Endodermal cell (in vitro differentiated cells): Measurements from ENCODE around the gene EPHA1. TPM values are rescaled to one million over a fixed set of nuclear protein-coding genes. Genes with fewer than 3 reads are reported as not detected.

Experiments
- DNase-seq: peaks from one replicate; pipeline ENCODE4 v3.0.0-alpha.2; 2017
- H3K27ac ChIP-seq: 2 replicates; pipeline ENCODE4 v1.5.1; 2013; ENCODE audit warnings: mild to moderate bottlenecking, low read depth, low read length, moderate library complexity
- H3K27me3 ChIP-seq: 2 replicates; pipeline ENCODE4 v1.6.1; 2013; ENCODE audit warnings: mild to moderate bottlenecking, low read length, moderate library complexity; ENCODE audit not compliant: insufficient read depth, control insufficient read depth, poor library complexity, severe bottlenecking
- H3K36me3 ChIP-seq: 2 replicates; pipeline ENCODE4 v1.7.0; 2013; ENCODE audit warnings: mild to moderate bottlenecking, low read length, moderate library complexity; ENCODE audit not compliant: control insufficient read depth, insufficient read depth
- H3K4me1 ChIP-seq: one replicate; pipeline ENCODE4 v1.7.0; 2013; ENCODE audit warnings: low read length; ENCODE audit not compliant: control insufficient read depth, insufficient read depth
- H3K4me3 ChIP-seq: 2 replicates; pipeline ENCODE4 v1.5.1; 2013; ENCODE audit warnings: mild to moderate bottlenecking, low read length, moderate library complexity
- H3K9ac ChIP-seq: 2 replicates; pipeline ENCODE4 v1.6.1; 2013; ENCODE audit warnings: mild to moderate bottlenecking, low read length, moderate library complexity; ENCODE audit not compliant: poor library complexity, severe bottlenecking; ENCODE audit errors: extremely low read depth
- H3K9me3 ChIP-seq: 2 replicates; pipeline ENCODE4 v1.6.1; 2013; ENCODE audit warnings: mild to moderate bottlenecking, low read length, moderate library complexity; ENCODE audit not compliant: control insufficient read depth
- H3K27ac Mint-ChIP-seq: 2 replicates; pipeline ENCODE4 v1.8.0; 2020; ENCODE audit warnings: mixed read lengths
- H3K27me3 Mint-ChIP-seq: 2 replicates; pipeline ENCODE4 v1.8.0; 2021; ENCODE audit warnings: mild to moderate bottlenecking, mixed read lengths; ENCODE audit not compliant: insufficient read depth
- H3K36me3 Mint-ChIP-seq: 2 replicates; pipeline ENCODE4 v1.8.0; 2020; ENCODE audit warnings: low read depth, mixed read lengths
- H3K4me1 Mint-ChIP-seq: 2 replicates; pipeline ENCODE4 v1.8.0; 2020; ENCODE audit warnings: mixed read lengths
- H3K4me3 Mint-ChIP-seq: 2 replicates; pipeline ENCODE4 v1.8.0; 2020; ENCODE audit warnings: mild to moderate bottlenecking, moderate library complexity, mixed read lengths
- H3K9me3 Mint-ChIP-seq: 2 replicates; pipeline ENCODE4 v1.8.0; 2020; ENCODE audit warnings: mild to moderate bottlenecking, mixed read lengths
- WGBS, 2 experiments: methylation state at CpG; one replicate each; pipeline versions ENCODE4 v1.1.5 to v1.1.7; 2013; ENCODE audit warnings: missing lambda C conversion rate in 2 of 2, mixed read lengths in 1 of 2; ENCODE audit not compliant: insufficient coverage in 1 of 2, insufficient read length in 1 of 2; 5-methylcytosine and 5-hydroxymethylcytosine counted together
- total RNA-seq, 2 donors: library from RNA; stranded (reverse); fragmentation: NEBNext Ultra II Directional in 1 of 2; extraction: Animal tissue kit (Norgen Biotek cat#: 25700) in 1 of 2; gene quantifications; 2 replicates in 1 of 2; 3 replicates in 1 of 2; pipeline ENCODE4 v1.2.1, GENCODE V29; 2021
- TF ChIP-seq, protein P1 (sequence below): fragments of 200-600 bp; sonication (generic); conservative IDR thresholded peaks from 2 replicates; pipeline ENCODE4 v1.5.0; 2021; ENCODE audit warnings: antibody characterized with exemption, mild to moderate bottlenecking

The EPHA1 gene
- total RNA-seq, 2 donors from 2014 or later, result 70.0 to 103 TPM

DNA sequence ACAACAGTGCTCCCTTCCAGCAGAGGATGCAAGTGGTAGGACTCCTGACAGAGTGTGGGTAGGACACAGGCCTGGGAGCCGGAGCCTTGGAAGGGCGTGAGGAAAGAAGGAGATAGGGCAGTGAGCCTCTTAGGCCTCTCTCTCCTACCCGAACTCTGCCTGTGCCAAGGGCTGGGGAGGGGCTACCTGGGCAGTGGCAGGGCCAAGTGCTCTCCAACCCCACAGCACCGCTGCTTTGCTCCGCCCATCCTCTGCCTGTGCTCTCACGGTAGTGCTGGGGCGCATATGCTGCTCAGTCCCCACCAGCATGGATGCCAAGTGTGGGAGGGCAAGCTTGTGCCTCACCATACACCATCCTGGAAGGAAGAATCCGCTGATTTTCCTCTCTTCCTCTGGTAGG, 53.7 kb downstream of the EPHA1 start:
- peaks cover 8% of the 10 kb centered on the region for H3K27me3 ChIP-seq
- H3K4me3 Mint-ChIP-seq, result no peak overlapping the region
- TF ChIP-seq, protein P1, sequence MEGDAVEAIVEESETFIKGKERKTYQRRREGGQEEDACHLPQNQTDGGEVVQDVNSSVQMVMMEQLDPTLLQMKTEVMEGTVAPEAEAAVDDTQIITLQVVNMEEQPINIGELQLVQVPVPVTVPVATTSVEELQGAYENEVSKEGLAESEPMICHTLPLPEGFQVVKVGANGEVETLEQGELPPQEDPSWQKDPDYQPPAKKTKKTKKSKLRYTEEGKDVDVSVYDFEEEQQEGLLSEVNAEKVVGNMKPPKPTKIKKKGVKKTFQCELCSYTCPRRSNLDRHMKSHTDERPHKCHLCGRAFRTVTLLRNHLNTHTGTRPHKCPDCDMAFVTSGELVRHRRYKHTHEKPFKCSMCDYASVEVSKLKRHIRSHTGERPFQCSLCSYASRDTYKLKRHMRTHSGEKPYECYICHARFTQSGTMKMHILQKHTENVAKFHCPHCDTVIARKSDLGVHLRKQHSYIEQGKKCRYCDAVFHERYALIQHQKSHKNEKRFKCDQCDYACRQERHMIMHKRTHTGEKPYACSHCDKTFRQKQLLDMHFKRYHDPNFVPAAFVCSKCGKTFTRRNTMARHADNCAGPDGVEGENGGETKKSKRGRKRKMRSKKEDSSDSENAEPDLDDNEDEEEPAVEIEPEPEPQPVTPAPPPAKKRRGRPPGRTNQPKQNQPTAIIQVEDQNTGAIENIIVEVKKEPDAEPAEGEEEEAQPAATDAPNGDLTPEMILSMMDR, result no peak
- no peak overlapping the region for H3K4me3 ChIP-seq
- WGBS, 2 experiments, result 87 to 93% methylated on average over 6 to 8 of the region's 8 CpGs
- no peak overlapping the region for H3K27ac Mint-ChIP-seq
- no peaks in the 10 kb centered on the region for H3K4me1 Mint-ChIP-seq
- H3K27ac ChIP-seq, result no peak overlapping the region
- no peaks in the 10 kb centered on the region for H3K9me3 ChIP-seq
- H3K9me3 Mint-ChIP-seq, result no peaks in the 10 kb centered on the region
- H3K4me1 ChIP-seq, result no peaks in the 10 kb centered on the region
- no peaks in the 10 kb centered on the region for H3K36me3 ChIP-seq
- DNase-seq, result peak; percentile 42
- no peak overlapping the region for H3K9ac ChIP-seq
- H3K27me3 Mint-ChIP-seq, result peaks cover 21% of the 10 kb centered on the region
- H3K36me3 Mint-ChIP-seq, result no peaks in the 10 kb centered on the region

- TF ChIP-seq, protein P1, result no peak
- Histone ChIP-seq H3K36me3 (no peaks in the 10 kb centered on the region), H3K27ac (no peak overlapping the region), H3K4me3 (no peak overlapping the region), H3K9me3 (no peaks in the 10 kb centered on the region), H3K27me3 (peaks cover 2% of the 10 kb centered on the region), H3K9ac (no peak overlapping the region), H3K4me1 (no peaks in the 10 kb centered on the region)
- Mint-ChIP-seq H3K36me3 (no peaks in the 10 kb centered on the region), H3K4me3 (no peak overlapping the region), H3K9me3 (no peaks in the 10 kb centered on the region), H3K4me1 (no peaks in the 10 kb centered on the region), H3K27ac (no peak overlapping the region), H3K27me3 (peaks cover 20% of the 10 kb centered on the region)
- WGBS, 2 experiments, result 91% methylated on average over 5 to 8 of the region's 8 CpGs
- no peak for DNase-seq
Measured at GRCh38 chr7:143354376-143354775, 54.3 kb downstream of the EPHA1 start.

DNA sequence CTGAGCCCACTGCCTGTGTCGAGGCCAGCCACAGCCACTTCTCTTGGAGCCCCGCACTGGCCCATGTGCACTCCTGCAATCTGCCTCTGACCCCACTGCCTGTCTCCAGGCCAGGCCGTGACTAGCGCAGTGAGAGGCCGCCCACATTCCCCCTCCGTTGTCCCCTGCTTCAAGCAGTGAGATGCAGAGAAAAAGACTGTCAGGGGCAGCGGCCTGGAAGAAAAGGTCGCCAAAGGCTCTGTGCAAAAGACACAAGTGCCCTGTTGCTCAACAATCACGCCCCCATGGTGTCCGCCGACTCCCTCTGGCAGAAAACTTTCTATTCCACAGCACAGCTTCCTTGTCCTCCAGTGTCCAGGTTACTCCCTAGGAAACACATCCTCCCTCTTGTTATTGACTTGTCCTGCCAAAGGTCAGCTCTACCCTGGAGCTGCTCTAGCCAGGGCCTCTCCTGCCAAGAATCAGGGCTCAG, 56.1 kb downstream of the EPHA1 start:
- Histone ChIP-seq H3K4me1 (no peaks in the 10 kb centered on the region), H3K4me3 (no peak overlapping the region), H3K36me3 (no peaks in the 10 kb centered on the region), H3K27ac (no peak overlapping the region), H3K9me3 (no peaks in the 10 kb centered on the region), H3K27me3 (peaks cover 3% of the 10 kb centered on the region), H3K9ac (no peak overlapping the region)
- H3K9me3 Mint-ChIP-seq, result no peaks in the 10 kb centered on the region
- no peak overlapping the region for H3K4me3 Mint-ChIP-seq
- H3K27ac Mint-ChIP-seq, result no peak overlapping the region
- TF ChIP-seq, protein P1, result no peak
- no peaks in the 10 kb centered on the region for H3K4me1 Mint-ChIP-seq
- peaks cover 24% of the 10 kb centered on the region for H3K27me3 Mint-ChIP-seq
- no peaks in the 10 kb centered on the region for H3K36me3 Mint-ChIP-seq
- WGBS, 2 experiments, result 62 to 86% methylated on average over 10 to 11 of the region's 11 CpGs
- DNase-seq, result no peak
